ENCODE measurements around the gene ANKRD26. TPM values are rescaled to one million over a fixed set of nuclear protein-coding genes. Genes with fewer than 3 reads are reported as not detected.

Gene ANKRD26
- total RNA-seq, 2 experiments from 2014 or later = 5.2 to 6.1 TPM

Other genes starting within 250 kb of the ANKRD26 start
- gene ABI1, start 239.5 kb downstream of the ANKRD26 start, total RNA-seq = 10 to 100 TPM; 76.9 to 78.4 TPM
- 100 to 1,000 TPM; 122 to 131 TPM for gene YME1L1, start 53.9 kb upstream of the ANKRD26 start, total RNA-seq
- 10 to 100 TPM; 38.0 to 40.1 TPM for gene MASTL, start 54.9 kb upstream of the ANKRD26 start, total RNA-seq
- gene ACBD5, start 140.3 kb upstream of the ANKRD26 start, total RNA-seq = 10 to 100 TPM; 23.7 to 25.2 TPM

Data from activated CD4-positive, alpha-beta memory T cell treated with anti-CD3 and anti-CD28 coated beads, Interleukin-2, amount 10 ng/mL, durations not matched to agents 7 days and 5 days (primary cell).